Non-pigmented ciliary epithelial cell (primary cell): ENCODE data around the gene CDH3.
"Not testable (repeated sequence)": the region's sequence is repeated elsewhere in the genome, so short reads cannot be mapped to it uniquely, and the experiment has no call there.

Experiments
- DNase-seq: peaks from one replicate; pipeline ENCODE4 v3.0.0-alpha.2; 2010; ENCODE audit warnings: low read depth

Gene CDH3

GRCh38 chr16:68704232-68704867 is 59.2 kb downstream of the CDH3 start:
- peak; percentile 11 for DNase-seq

- peak; percentile 2 for DNase-seq
Measured at GRCh38 chr16:68707340-68708152, 62.4 kb downstream of the CDH3 start.

GRCh38 chr16:68710211-68710610 is 65.1 kb downstream of the CDH3 start:
- DNase-seq, result no peak

GRCh38 chr16:68711421-68712139 is 66.5 kb downstream of the CDH3 start:
- no peak for DNase-seq

GRCh38 chr16:68713361-68713760 is 68.3 kb downstream of the CDH3 start:
- no peak for DNase-seq

DNA sequence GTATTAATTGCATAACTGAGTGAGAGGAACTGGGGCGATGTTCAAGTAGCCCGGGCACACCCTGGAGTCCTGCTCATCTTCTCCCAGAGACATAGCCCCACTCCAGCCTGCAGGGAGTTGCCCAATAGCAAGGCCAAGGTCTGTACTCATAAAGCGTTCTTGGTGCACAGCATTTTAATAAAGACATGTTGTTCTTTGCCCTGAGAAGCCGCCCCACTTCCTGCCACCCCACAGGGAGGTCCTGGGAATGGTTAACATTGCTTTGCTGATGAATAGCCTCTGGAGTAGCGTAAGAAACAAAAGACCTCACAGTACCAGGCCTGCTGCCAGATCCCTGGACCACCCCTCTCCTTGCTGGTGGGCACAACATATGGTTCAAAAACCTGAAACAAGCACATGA is 70.4 kb downstream of the CDH3 start:
- no peak for DNase-seq

DNA sequence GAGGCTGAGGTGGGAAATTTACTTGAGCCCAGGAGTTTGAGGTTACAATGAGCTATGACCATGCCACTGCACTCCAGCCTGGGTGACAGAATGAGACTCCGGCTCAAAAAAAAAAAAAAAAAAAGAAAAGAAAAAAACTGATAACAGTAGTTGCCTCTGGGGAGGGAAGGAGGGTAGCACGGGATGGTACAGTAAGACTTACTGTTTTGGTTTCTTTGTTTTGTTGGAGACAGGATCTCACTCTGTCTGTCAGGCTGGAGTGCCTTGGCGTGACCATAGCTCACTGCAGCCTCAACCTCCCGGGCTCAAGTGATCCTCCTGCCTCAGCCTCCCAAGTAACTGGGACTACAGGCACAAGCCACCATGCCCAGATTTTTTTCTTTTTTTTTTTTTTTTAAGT is 71.4 kb downstream of the CDH3 start:
- DNase-seq, result not testable (repeated sequence)

DNA sequence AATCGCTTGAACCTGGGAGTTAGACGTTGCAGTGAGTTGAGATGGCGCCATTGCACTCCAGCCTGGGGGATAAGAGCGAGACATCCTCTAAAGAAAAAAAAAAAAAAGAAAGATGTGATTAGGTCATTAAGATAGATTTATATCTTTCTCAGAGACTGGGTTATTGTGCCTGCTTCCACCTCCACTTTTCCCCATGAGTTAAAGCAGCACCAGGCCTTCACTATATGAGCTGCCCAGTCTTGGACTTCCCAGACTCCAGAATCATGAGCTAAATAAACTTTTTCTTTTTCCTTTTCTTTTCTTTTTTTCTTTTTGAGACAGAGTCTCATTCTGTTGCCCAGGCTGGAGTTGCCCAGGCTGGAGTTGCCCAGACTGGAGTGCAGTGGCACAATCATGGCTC is 72.6 kb downstream of the CDH3 start:
- no peak for DNase-seq

DNA sequence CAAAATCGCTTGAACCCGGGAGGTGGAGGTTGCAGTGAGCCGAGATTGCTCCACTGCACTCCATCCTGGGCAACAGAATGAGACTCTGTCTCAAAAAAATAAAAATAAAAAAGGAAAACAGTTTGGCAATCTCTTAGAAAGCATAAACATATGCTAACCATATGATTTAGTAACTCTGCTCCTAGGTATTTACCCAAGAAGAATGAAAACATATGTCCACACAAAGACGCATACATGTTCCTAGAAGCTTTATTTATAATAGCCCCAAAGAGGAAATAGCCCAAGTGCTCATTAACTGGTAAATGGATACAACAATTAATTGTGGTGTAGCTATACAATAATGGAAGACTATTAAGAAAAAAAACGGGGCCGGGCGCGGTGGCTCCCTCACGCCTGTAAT is 73.5 kb downstream of the CDH3 start:
- no peak for DNase-seq

DNA sequence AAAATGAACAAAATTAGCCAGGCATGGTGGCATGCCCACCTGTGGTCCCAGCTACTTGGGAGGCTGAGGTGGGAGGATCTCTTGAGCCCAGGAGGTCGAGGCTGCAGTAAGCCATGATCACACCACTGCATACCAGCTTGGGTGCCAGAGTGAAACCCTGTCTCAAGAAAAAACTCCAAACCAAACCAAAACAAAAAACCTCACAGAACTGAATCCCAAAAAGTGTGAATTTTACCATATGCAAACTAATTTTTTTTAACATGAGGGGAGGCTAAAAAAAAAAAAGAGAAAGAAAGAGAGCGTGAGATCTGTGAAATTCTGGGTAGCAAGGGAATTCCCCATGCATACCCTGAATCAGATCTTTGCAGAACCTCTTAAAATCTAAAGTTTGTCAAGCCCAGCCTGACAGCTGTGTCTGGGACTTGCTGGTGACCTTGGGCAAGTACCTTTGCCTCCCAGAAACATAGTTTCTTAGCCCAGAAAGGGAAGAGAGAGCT is 74.9 kb downstream of the CDH3 start:
- no peak for DNase-seq

DNA sequence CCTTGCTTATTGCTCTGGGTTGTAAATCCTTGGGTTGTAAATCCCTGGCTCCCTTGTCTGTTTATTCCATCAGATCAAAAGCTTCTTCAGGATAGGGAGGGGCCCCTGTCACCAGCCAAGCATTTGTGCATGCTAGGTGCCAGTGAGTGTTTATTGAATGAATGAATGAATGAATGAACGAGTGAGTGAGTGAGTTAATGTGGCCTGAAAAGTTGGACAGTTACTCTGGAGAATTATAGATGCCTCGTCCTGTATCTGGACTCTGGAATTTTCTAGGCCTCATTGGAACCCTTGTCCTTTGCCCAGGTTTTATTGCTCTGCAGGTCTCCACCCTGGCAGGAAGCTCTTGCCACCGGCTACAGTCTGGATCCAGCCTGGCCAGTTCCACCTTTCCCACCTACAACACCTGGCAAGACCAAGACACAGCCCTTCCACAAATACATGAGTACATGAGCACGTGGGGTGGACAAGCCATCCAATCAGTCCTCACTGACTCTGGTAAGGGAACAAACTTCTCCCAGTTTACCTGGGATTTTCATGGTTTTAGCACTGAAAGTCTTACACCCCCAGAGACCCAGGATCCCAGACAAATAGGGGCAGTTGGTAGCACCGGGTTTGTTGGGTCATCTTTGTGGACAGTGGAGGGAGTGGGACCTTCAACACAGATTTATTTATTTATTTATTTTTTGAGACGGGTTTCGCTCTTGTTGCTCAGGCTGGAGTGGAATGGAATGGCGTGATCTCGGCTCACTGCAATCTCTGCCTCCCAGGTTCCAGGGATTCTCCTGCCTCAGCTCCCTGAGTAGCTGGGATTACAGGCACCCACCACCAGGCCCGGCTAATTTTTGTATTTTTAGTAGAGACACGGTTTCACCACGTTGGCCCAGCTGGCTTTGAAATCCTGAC is 77.3 kb downstream of the CDH3 start:
- DNase-seq, result no peak

GRCh38 chr16:68724797-68725196 is 79.7 kb downstream of the CDH3 start:
- no peak for DNase-seq

DNA sequence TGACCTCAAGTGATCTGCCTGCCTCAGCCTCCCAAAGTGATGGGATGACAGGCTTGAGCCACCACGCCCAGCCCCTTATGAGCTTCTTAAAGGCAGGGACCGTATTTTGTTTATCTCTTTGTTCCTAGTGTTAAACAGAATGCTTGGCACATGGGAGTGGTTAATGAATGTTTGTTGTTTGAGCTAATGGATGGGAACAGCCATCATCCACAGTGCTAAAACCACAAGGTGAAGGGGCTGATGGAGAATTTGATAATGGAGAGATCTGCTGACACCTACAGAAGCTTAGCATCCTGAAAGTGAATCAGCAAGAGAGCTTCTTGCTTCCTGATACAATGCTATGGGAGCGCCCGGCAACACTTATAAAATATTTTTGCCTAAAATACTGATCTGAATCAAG is 83.4 kb downstream of the CDH3 start:
- DNase-seq, result no peak

GRCh38 chr16:68731637-68732036 is 86.5 kb downstream of the CDH3 start:
- no peak for DNase-seq

DNA sequence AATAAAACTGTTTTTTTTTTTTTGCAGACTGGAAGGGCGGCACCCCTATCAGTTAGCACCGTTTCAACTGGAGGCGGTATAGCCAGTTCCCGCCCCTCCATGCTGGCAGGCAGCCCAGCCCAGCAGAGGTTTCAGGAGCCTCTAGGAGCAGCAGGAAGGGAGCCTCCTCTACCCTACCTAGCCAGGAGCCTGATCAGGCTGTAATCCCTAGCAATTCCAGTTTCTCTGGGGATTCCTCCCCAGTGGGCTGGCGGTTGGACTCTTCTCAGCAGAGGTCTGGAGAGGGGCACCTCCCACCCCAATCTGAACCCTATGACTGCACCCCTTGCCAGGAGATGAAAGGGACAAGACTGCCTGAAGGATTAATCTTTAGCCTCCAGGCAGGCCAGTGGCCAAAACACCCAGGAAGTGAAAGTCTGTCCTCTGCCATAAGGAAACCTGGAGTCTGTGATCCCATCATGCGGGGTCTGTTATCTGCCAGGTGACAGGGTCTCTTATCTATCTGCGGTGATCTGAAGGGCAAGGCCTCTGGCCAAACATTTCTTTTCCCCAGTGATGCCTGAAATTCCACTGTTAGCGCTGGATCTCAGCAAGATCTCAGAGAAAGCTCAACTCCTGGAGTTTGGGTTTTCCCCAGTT is 87.1 kb downstream of the CDH3 start:
- no peak for DNase-seq

DNA sequence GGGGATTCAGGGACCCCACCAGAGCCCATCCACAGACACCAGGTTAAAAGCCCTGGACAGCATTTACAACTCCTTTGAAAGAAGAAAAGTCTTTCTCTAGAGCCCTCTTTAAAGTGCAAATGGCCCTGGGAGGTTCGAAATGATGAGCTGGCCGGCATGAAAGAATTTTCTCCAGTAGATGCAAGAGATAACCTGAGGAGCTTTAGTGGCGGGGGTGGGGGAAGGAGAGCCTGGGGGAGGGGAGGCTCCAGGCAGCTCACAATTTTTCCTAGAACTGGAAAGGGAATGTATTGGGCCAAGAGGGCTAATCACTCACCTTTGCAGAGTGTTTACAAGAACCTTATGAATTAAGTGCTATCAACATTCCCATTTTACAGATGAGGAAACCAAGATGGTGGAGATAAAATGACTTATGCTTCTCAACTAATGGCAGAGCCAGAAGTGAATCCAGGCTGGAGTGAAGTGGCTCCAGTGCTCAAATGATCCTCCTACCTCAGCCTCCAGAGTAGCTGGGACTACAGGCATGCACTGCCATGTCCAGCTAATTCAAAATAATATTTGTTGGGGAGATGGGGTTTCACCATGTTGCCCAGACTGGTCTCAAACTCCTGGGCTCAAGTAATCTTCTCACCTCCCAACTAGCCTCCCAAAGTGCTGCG is 87.8 kb downstream of the CDH3 start:
- DNase-seq, result no peak

- DNase-seq, result no peak
Measured at GRCh38 chr16:68733570-68733969, 88.5 kb downstream of the CDH3 start.

DNA sequence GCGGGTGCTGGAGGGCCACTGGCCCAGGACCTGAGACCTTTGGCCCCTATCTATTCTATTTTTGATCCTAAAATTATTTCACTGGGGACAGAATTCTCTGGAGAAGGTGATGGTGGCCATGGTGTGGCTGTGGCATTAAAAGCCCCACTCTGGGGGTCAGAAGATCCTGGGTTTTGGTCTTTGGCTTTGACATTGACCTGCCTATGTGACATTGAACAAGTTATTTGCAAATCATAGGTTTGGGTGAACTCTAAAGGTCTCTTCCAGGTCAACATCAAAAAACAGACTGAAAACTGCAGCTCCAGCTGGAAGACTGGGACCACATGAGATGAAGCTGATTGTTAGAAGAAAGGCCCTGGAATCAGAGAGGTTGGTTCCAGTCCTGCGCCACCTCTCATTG is 89.7 kb downstream of the CDH3 start:
- DNase-seq, result no peak

GRCh38 chr16:68736561-68736960 is 91.5 kb downstream of the CDH3 start:
- no peak for DNase-seq

DNA sequence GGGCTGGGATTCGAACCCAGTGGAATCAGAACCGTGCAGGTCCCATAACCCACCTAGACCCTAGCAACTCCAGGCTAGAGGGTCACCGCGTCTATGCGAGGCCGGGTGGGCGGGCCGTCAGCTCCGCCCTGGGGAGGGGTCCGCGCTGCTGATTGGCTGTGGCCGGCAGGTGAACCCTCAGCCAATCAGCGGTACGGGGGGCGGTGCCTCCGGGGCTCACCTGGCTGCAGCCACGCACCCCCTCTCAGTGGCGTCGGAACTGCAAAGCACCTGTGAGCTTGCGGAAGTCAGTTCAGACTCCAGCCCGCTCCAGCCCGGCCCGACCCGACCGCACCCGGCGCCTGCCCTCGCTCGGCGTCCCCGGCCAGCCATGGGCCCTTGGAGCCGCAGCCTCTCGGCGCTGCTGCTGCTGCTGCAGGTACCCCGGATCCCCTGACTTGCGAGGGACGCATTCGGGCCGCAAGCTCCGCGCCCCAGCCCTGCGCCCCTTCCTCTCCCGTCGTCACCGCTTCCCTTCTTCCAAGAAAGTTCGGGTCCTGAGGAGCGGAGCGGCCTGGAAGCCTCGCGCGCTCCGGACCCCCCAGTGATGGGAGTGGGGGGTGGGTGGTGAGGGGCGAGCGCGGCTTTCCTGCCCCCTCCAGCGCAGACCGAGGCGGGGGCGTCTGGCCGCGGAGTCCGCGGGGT is 92.1 kb downstream of the CDH3 start, which contains the start of gene CDH1:
CDH1 (plus strand) TSS at position 247 of the 684 bp plus-strand sequence; CDS start at position 371, 124 bp downstream.
- no peak for DNase-seq
